A673 (cell line): Measurements from ENCODE around the gene TENM4. TPM values are rescaled to one million over a fixed set of nuclear protein-coding genes. Genes with fewer than 3 reads are reported as not detected.

Experiments
- BruUV-seq: library from RNA; stranded (reverse); fragments of 400-500 nt; replicated peaks from 2 replicates; lab custom pipeline; 2021; lab: Mats Ljungman, UMichigan
- CTCF ChIA-PET: fragments of 300-600 bp; sonication (Branson Sonifier 250); formaldehyde crosslinking; loops from one replicate; lab custom pipeline; 2022; ENCODE audit warnings: antibody characterized with exemption; lab: Charles Lee
- POLR2A ChIA-PET: fragments of 300-600 bp; sonication (Branson Sonifier 250); formaldehyde crosslinking; loops from one replicate; lab custom pipeline; 2022; ENCODE audit warnings: antibody characterized with exemption; ENCODE audit not compliant: low non-redundant PET; lab: Charles Lee
- DNase-seq: peaks from one replicate; pipeline ENCODE4 v3.0.0-alpha.2; 2015; ENCODE audit warnings: low spot score
- H3K27ac ChIP-seq: fragments of 200-600 bp; sonication (generic); 2 replicates; pipeline ENCODE4 v1.5.1; 2016; ENCODE audit warnings: mixed run types, low read depth, mild to moderate bottlenecking, mixed read lengths, antibody characterized with exemption, low read length; ENCODE audit not compliant: poor library complexity, severe bottlenecking
- H3K27me3 ChIP-seq: fragments of 200-600 bp; sonication (generic); replicated peaks from 2 replicates; pipeline ENCODE4 v1.6.1; 2017; ENCODE audit warnings: mixed run types, low read depth, mild to moderate bottlenecking, mixed read lengths, antibody characterized with exemption, low read length; ENCODE audit not compliant: insufficient read depth, poor library complexity
- H3K36me3 ChIP-seq: fragments of 200-600 bp; sonication (generic); 2 replicates; pipeline ENCODE4 v1.6.1; 2016; ENCODE audit warnings: mixed run types, mild to moderate bottlenecking, mixed read lengths, antibody characterized with exemption, low read length; ENCODE audit not compliant: insufficient read depth, poor library complexity, severe bottlenecking
- H3K4me1 ChIP-seq: fragments of 200-600 bp; sonication (generic); 2 replicates; pipeline ENCODE4 v1.6.1; 2017; ENCODE audit warnings: mixed run types, mild to moderate bottlenecking, mixed read lengths, antibody characterized with exemption, low read length; ENCODE audit not compliant: insufficient read depth, poor library complexity, severe bottlenecking
- H3K4me3 ChIP-seq: fragments of 200-600 bp; sonication (generic); 2 replicates; pipeline ENCODE4 v1.5.1; 2016; ENCODE audit warnings: low read depth, mixed run types, mild to moderate bottlenecking, mixed read lengths, low read length; ENCODE audit not compliant: poor library complexity, severe bottlenecking
- H3K9me3 ChIP-seq: fragments of 200-600 bp; sonication (generic); 2 replicates; pipeline ENCODE4 v1.6.1; 2016; ENCODE audit warnings: mixed run types, low read depth, mild to moderate bottlenecking, mixed read lengths, antibody characterized with exemption, low read length; ENCODE audit not compliant: poor library complexity, severe bottlenecking
- EZH2 ChIP-seq: fragments of 200-600 bp; sonication (generic); IDR thresholded peaks from 2 replicates; pipeline ENCODE4 v1.6.1; 2017; ENCODE audit warnings: borderline replicate concordance, low read depth, mild to moderate bottlenecking, mixed read lengths, antibody characterized with exemption, low read length; ENCODE audit not compliant: poor library complexity, severe bottlenecking
- intact Hi-C: fragments of 100-400 bp; cut with micrococcal nuclease; formaldehyde crosslinking; loops from one replicate; pipeline ENCODE4 v1.10.0; 2022; ENCODE audit not compliant: unreplicated experiment
- total RNA-seq: library from RNA; stranded (reverse); gene quantifications from 2 replicates; pipeline ENCODE4 v1.2.3, GENCODE V29; 2021
- TF ChIP-seq, protein P1 (sequence below): fragments of 300-800, 200-600 bp; sonication (generic); conservative IDR thresholded peaks from 2 replicates; pipeline ENCODE4 v1.5.1; 2017; ENCODE audit warnings: low read depth, mild to moderate bottlenecking, antibody characterized with exemption, low read length, moderate library complexity, mixed read lengths

TENM4 gene
- total RNA-seq, 1 experiment from 2014 or later: 0.11 TPM

DNA sequence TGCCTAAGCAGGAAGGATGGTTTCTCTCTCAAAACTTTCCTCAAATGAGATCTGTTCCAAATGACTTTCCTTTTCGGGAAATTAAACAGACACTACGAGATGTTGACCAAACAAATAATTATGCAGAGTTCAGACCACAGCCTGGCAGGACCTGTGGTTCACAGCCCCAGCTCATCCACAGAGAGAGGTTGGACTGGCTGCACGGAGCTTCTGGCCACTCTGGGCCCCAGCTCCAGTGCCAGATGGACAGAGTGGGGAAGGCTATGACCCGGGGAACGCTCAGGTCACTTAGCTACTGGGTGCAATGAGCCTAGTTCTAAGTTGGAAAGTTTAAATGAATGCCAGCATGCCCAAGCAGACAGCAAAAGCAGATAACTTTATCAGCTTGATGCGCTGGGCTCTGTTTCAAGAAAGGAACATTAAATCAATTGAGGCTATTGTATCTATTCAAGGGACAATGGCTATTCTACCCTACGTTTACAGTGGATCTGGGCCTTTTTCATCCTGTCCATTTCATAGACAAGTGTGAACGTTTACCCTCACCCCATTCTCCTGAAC is 710.5 kb downstream of the TENM4 start:
- ChIA-PET CTCF (no interaction called here), POLR2A (no interaction called here)
- Histone ChIP-seq H3K4me3 (no peak overlapping the region), H3K27me3 (peaks cover 37% of the 10 kb centered on the region), H3K9me3 (no peaks in the 10 kb centered on the region), H3K27ac (no peak overlapping the region), H3K4me1 (no peaks in the 10 kb centered on the region), H3K36me3 (no peaks in the 10 kb centered on the region)
- intact Hi-C loops: no loop called here
- no TSS peak for BruUV-seq
- no peak for DNase-seq
- no peak for TF ChIP-seq EZH2
- TF ChIP-seq, protein P1, sequence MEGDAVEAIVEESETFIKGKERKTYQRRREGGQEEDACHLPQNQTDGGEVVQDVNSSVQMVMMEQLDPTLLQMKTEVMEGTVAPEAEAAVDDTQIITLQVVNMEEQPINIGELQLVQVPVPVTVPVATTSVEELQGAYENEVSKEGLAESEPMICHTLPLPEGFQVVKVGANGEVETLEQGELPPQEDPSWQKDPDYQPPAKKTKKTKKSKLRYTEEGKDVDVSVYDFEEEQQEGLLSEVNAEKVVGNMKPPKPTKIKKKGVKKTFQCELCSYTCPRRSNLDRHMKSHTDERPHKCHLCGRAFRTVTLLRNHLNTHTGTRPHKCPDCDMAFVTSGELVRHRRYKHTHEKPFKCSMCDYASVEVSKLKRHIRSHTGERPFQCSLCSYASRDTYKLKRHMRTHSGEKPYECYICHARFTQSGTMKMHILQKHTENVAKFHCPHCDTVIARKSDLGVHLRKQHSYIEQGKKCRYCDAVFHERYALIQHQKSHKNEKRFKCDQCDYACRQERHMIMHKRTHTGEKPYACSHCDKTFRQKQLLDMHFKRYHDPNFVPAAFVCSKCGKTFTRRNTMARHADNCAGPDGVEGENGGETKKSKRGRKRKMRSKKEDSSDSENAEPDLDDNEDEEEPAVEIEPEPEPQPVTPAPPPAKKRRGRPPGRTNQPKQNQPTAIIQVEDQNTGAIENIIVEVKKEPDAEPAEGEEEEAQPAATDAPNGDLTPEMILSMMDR: no peak

- Histone ChIP-seq H3K27me3 (peaks cover 50% of the 10 kb centered on the region), H3K36me3 (no peaks in the 10 kb centered on the region), H3K27ac (no peak overlapping the region), H3K9me3 (no peaks in the 10 kb centered on the region), H3K4me1 (no peaks in the 10 kb centered on the region), H3K4me3 (no peak overlapping the region)
- DNase-seq: no peak
- ChIA-PET POLR2A (no interaction called here), CTCF (no interaction called here)
- intact Hi-C loops: no loop called here
- BruUV-seq: no TSS peak
- TF ChIP-seq, protein P1: no peak
- no peak for TF ChIP-seq EZH2
Observed at GRCh38 chr11:78727816-78728215, 713.0 kb downstream of the TENM4 start.

DNA sequence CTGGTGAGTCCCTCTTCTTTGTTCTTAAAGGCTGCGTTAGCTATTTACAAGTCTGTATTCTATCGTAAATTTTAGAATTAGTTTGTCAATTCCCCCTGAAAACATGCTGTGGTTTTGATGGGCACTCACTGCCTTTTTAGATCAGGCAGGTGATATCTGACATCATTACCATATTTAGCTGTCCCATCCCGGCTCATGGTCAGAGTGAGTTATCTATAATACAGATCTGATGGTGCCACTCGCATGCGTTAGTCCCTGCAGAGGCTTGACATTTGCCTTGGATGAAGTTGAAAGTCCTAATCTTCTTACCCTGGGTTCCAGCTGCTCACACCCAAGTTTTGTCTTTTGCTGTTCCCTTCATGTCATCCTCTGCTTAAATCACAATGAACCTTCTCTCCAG is 715.6 kb downstream of the TENM4 start:
- no peak for TF ChIP-seq EZH2
- Histone ChIP-seq H3K36me3 (no peaks in the 10 kb centered on the region), H3K9me3 (no peaks in the 10 kb centered on the region), H3K27me3 (peaks cover 46% of the 10 kb centered on the region), H3K4me3 (no peak overlapping the region), H3K27ac (no peak overlapping the region), H3K4me1 (no peaks in the 10 kb centered on the region)
- BruUV-seq: no TSS peak
- intact Hi-C loops: no loop called here
- no peak for DNase-seq
- CTCF ChIA-PET: no interaction called here
- POLR2A ChIA-PET: no interaction called here

GRCh38 chr11:78722786-78723185 is 718.0 kb downstream of the TENM4 start:
- TF ChIP-seq EZH2: no peak
- TF ChIP-seq, protein P1: no peak
- H3K27ac ChIP-seq: no peak overlapping the region
- CTCF ChIA-PET: no interaction called here
- DNase-seq: no peak
- no peaks in the 10 kb centered on the region for H3K36me3 ChIP-seq
- no peak overlapping the region for H3K4me3 ChIP-seq
- peaks cover 29% of the 10 kb centered on the region for H3K27me3 ChIP-seq
- no peaks in the 10 kb centered on the region for H3K9me3 ChIP-seq
- BruUV-seq: no TSS peak
- H3K4me1 ChIP-seq: no peaks in the 10 kb centered on the region
- intact Hi-C loops: no loop called here
- POLR2A ChIA-PET: interaction anchor here (0.6 kb wide), 1 partner anchor 30 kb away, joined by 3 read pairs; no protein-coding TSS in a partner anchor
